Measurements from ENCODE around the gene RALGAPA2. TPM values are rescaled to one million over a fixed set of nuclear protein-coding genes. Genes with fewer than 3 reads are reported as not detected.

RALGAPA2 gene
- total and polyA plus RNA-seq, 2 experiments from 2014 or later: 1.3 to 2.6 TPM

GRCh38 chr20:20409331-20409730 is 303.1 kb downstream of the RALGAPA2 start:
- Histone ChIP-seq H3K36me3 (ENCODE audit: low read depth) (no peaks in the 10 kb centered on the region), H4K20me1 (ENCODE audit: insufficient read depth) (no peaks in the 10 kb centered on the region), H3K9ac (no peak overlapping the region), H3K9me3 (ENCODE audit: low read depth) (no peaks in the 10 kb centered on the region), H3K79me2 (ENCODE audit: insufficient read depth) (no peaks in the 10 kb centered on the region), H3K27ac (no peak overlapping the region), H3K27me3 (replicated peaks; ENCODE audit: insufficient read depth) (no peaks in the 10 kb centered on the region), H3K4me3 (no peak overlapping the region), H3F3A (ENCODE audit: insufficient read depth) (no peaks in the 10 kb centered on the region), H3K9me2 (ENCODE audit: insufficient read depth) (no peaks in the 10 kb centered on the region), H3K4me2 (ENCODE audit: unreplicated experiment) (no peak overlapping the region), H3K4me1 (ENCODE audit: insufficient read depth) (no peaks in the 10 kb centered on the region), H2AFZ (no peak overlapping the region)
- TF ChIP-seq EZH2phosphoT487 (IDR thresholded peaks at IDR 0.05; ENCODE audit: insufficient read depth, low read depth) (no peak), EZH2 (IDR thresholded peaks at IDR 0.05; ENCODE audit: insufficient read depth, poor library complexity, severe bottlenecking) (no peak)
- DNase-seq: no peak
- WGBS, 2 experiments (ENCODE audit: low coverage in 1 of 2, low lambda C conversion rate in 2 of 2, missing lambda C conversion rate in 2 of 2): 94% methylated on average over 4 of the region's 4 CpGs
- in situ Hi-C loops (cut with MboI): no loop called here

- Histone ChIP-seq H3K4me2 (ENCODE audit: unreplicated experiment) (no peak overlapping the region), H3K79me2 (ENCODE audit: insufficient read depth) (no peaks in the 10 kb centered on the region), H3K9ac (no peak overlapping the region), H3K36me3 (ENCODE audit: low read depth) (no peaks in the 10 kb centered on the region), H3K9me3 (ENCODE audit: low read depth) (no peaks in the 10 kb centered on the region), H3K27ac (no peak overlapping the region), H3F3A (ENCODE audit: insufficient read depth) (no peaks in the 10 kb centered on the region), H4K20me1 (ENCODE audit: insufficient read depth) (no peaks in the 10 kb centered on the region), H3K27me3 (replicated peaks; ENCODE audit: insufficient read depth) (no peaks in the 10 kb centered on the region), H3K9me2 (ENCODE audit: insufficient read depth) (no peaks in the 10 kb centered on the region), H3K4me1 (ENCODE audit: insufficient read depth) (no peaks in the 10 kb centered on the region), H3K4me3 (no peak overlapping the region), H2AFZ (no peak overlapping the region)
- DNase-seq: peak; percentile 32
- in situ Hi-C loops (cut with MboI): no loop called here
- TF ChIP-seq EZH2phosphoT487 (IDR thresholded peaks at IDR 0.05; ENCODE audit: insufficient read depth, low read depth): no peak
- no peak for TF ChIP-seq EZH2 (IDR thresholded peaks at IDR 0.05; ENCODE audit: insufficient read depth, poor library complexity, severe bottlenecking)
- WGBS, 2 experiments (ENCODE audit: low coverage in 1 of 2, low lambda C conversion rate in 2 of 2, missing lambda C conversion rate in 2 of 2): 51 to 54% methylated on average over 6 of the region's 6 CpGs
Measured at GRCh38 chr20:20407891-20408805, 304.3 kb downstream of the RALGAPA2 start.

- Histone ChIP-seq H3K9ac (no peak overlapping the region), H3K4me3 (no peak overlapping the region), H3K27me3 (replicated peaks; ENCODE audit: insufficient read depth) (no peaks in the 10 kb centered on the region), H3F3A (ENCODE audit: insufficient read depth) (no peaks in the 10 kb centered on the region), H3K9me2 (ENCODE audit: insufficient read depth) (no peaks in the 10 kb centered on the region), H3K9me3 (ENCODE audit: low read depth) (no peaks in the 10 kb centered on the region), H4K20me1 (ENCODE audit: insufficient read depth) (no peaks in the 10 kb centered on the region), H3K27ac (no peak overlapping the region), H3K4me2 (ENCODE audit: unreplicated experiment) (no peak overlapping the region), H3K4me1 (ENCODE audit: insufficient read depth) (no peaks in the 10 kb centered on the region), H3K79me2 (ENCODE audit: insufficient read depth) (no peaks in the 10 kb centered on the region), H2AFZ (no peak overlapping the region), H3K36me3 (ENCODE audit: low read depth) (no peaks in the 10 kb centered on the region)
- DNase-seq: no peak
- TF ChIP-seq EZH2phosphoT487 (IDR thresholded peaks at IDR 0.05; ENCODE audit: insufficient read depth, low read depth): no peak
- no peak for TF ChIP-seq EZH2 (IDR thresholded peaks at IDR 0.05; ENCODE audit: insufficient read depth, poor library complexity, severe bottlenecking)
- in situ Hi-C loops (cut with MboI): no loop called here
- 92 to 94% methylated on average over 2 of the region's 2 CpGs for WGBS, 2 experiments (ENCODE audit: low coverage in 1 of 2, low lambda C conversion rate in 2 of 2, missing lambda C conversion rate in 2 of 2)
Measured at GRCh38 chr20:20406306-20406705, 306.1 kb downstream of the RALGAPA2 start.

- Histone ChIP-seq H3K27ac (no peak overlapping the region), H3K4me1 (ENCODE audit: insufficient read depth) (no peaks in the 10 kb centered on the region), H3K9me2 (ENCODE audit: insufficient read depth) (no peaks in the 10 kb centered on the region), H3K9ac (no peak overlapping the region), H4K20me1 (ENCODE audit: insufficient read depth) (no peaks in the 10 kb centered on the region), H3K36me3 (ENCODE audit: low read depth) (no peaks in the 10 kb centered on the region), H3F3A (ENCODE audit: insufficient read depth) (no peaks in the 10 kb centered on the region), H3K4me3 (no peak overlapping the region), H2AFZ (no peak overlapping the region), H3K9me3 (ENCODE audit: low read depth) (no peaks in the 10 kb centered on the region), H3K27me3 (replicated peaks; ENCODE audit: insufficient read depth) (no peaks in the 10 kb centered on the region), H3K79me2 (ENCODE audit: insufficient read depth) (no peaks in the 10 kb centered on the region), H3K4me2 (ENCODE audit: unreplicated experiment) (no peak overlapping the region)
- 89 to 91% methylated on average over 10 of the region's 10 CpGs for WGBS, 2 experiments (ENCODE audit: low coverage in 1 of 2, low lambda C conversion rate in 2 of 2, missing lambda C conversion rate in 2 of 2)
- no peak for DNase-seq
- in situ Hi-C loops (cut with MboI): no loop called here
- TF ChIP-seq EZH2 (IDR thresholded peaks at IDR 0.05; ENCODE audit: insufficient read depth, poor library complexity, severe bottlenecking): no peak
- no peak for TF ChIP-seq EZH2phosphoT487 (IDR thresholded peaks at IDR 0.05; ENCODE audit: insufficient read depth, low read depth)
Measured at GRCh38 chr20:20405623-20406022, 306.8 kb downstream of the RALGAPA2 start.

All from GM23248 (cell line).